ENCODE data around the gene SRP68. TPM values are rescaled to one million over a fixed set of nuclear protein-coding genes. Genes with fewer than 3 reads are reported as not detected.

The SRP68 gene
- total RNA-seq, result 68.1 TPM
- 52.7 TPM for polyA plus RNA-seq (ENCODE audit: insufficient read depth, low read depth, low replicate concordance)
- long read RNA-seq, donor 1, transcript SRP68-201 (16 exons, 2,649 nt), result major isoform, 13 of 13 reads
- long read RNA-seq, donor 1, partial matches to known transcripts, result 0 of 13 reads
- long read RNA-seq, donor 1, other reads (novel, unspliced or antisense), result 0 of 13 reads
- long read RNA-seq, donor 2, transcript SRP68-201 (16 exons, 2,649 nt), result major isoform, 15 of 17 reads
- long read RNA-seq, donor 2, partial matches to known transcripts, result 0 of 17 reads
- long read RNA-seq, donor 2, other reads (novel, unspliced or antisense), result 0 of 17 reads
- long read RNA-seq, donor 3, transcript SRP68-201 (16 exons, 2,649 nt), result major isoform, 13 of 15 reads
- long read RNA-seq, donor 3, partial matches to known transcripts, result 0 of 15 reads
- long read RNA-seq, donor 3, other reads (novel, unspliced or antisense), result 0 of 15 reads
- long read RNA-seq, donor 4, transcript SRP68-201 (16 exons, 2,649 nt), result major isoform, 19 of 20 reads
- long read RNA-seq, donor 4, partial matches to known transcripts, result 0 of 20 reads
- long read RNA-seq, donor 4, other reads (novel, unspliced or antisense), result 0 of 20 reads
- long read RNA-seq, donor 5, partial matches to known transcripts, result 0 of 1 reads
- long read RNA-seq, donor 5, other reads (novel, unspliced or antisense), result 0 of 1 reads
- long read RNA-seq, donor 6, transcript SRP68-201 (16 exons, 2,649 nt), result major isoform, 11 of 11 reads
- long read RNA-seq, donor 6, partial matches to known transcripts, result 0 of 11 reads
- long read RNA-seq, donor 6, other reads (novel, unspliced or antisense), result 0 of 11 reads
- long read RNA-seq, donor 7, transcript SRP68-201 (16 exons, 2,649 nt), result major isoform, 63 of 103 reads
- long read RNA-seq, donor 7, partial matches to known transcripts, result 12 of 103 reads
- long read RNA-seq, donor 7, other reads (novel, unspliced or antisense), result 25 of 103 reads
- long read RNA-seq, donor 8, transcript SRP68-201 (16 exons, 2,649 nt), result major isoform, 5 of 6 reads
- long read RNA-seq, donor 8, partial matches to known transcripts, result 0 of 6 reads
- long read RNA-seq, donor 8, other reads (novel, unspliced or antisense), result 0 of 6 reads
- long read RNA-seq, donor 9, transcript SRP68-201 (16 exons, 2,649 nt), result major isoform, 5 of 5 reads
- long read RNA-seq, donor 9, partial matches to known transcripts, result 0 of 5 reads
- long read RNA-seq, donor 9, other reads (novel, unspliced or antisense), result 0 of 5 reads
- long read RNA-seq, donor 10, transcript SRP68-201 (16 exons, 2,649 nt), result major isoform, 10 of 11 reads
- long read RNA-seq, donor 10, partial matches to known transcripts, result 0 of 11 reads
- long read RNA-seq, donor 10, other reads (novel, unspliced or antisense), result 0 of 11 reads

- FAIRE-seq, result no peak
- peak within 1 kb of the TSS; percentile 79 to 99 (median 90) for H3K4me3 ChIP-seq (ENCODE audit: low read length in 3 of 3)
- peaks cover 0 to 25% (median 0%) of the 10 kb centered on the region in 3 donors for H3K4me1 ChIP-seq (ENCODE audit: control insufficient read depth in 2 of 3, insufficient read depth in 2 of 3, low read depth in 1 of 3, low read length in 3 of 3)
- peaks cover 26% of the 10 kb centered on the region for H3K27me3 ChIP-seq (ENCODE audit: control insufficient read depth, insufficient read depth, low read length)
- peak within 1 kb of the TSS; percentile 76 to 99 (median 90) for H3K9ac ChIP-seq (ENCODE audit: low read length in 3 of 3)
- no peak for TF ChIP-seq CTCF (IDR thresholded peaks at IDR 0.05; ENCODE audit: borderline replicate concordance, extremely low read depth, insufficient read depth)
- DNase-seq, result peak; percentile 95 to 97 (median 96)
- intact Hi-C loops (cut with DNase I), result no loop called here
- H3K9me3 ChIP-seq (ENCODE audit: control insufficient read depth in 2 of 3, insufficient read depth in 1 of 3, low read length in 3 of 3), result no peaks in the 10 kb centered on the region
- peaks cover 0 to 9% (median 6%) of the 10 kb centered on the region in 3 donors for H3K36me3 ChIP-seq (ENCODE audit: control insufficient read depth in 2 of 3, insufficient read depth in 3 of 3, low read length in 3 of 3)
- no peak within 1 kb of the TSS for H3K27ac ChIP-seq (ENCODE audit: low read depth in 2 of 2, low read length in 2 of 2)
Observed at GRCh38 chr17:76072148-76072858, at the start of gene SRP68. Gene SRP68 (minus strand): TSS chr17:76072517. CDS start chr17:76072491, 26 bp downstream.

GRCh38 chr17:76121932-76122430 is 49.7 kb upstream of the SRP68 start:
- H3K9me3 ChIP-seq (ENCODE audit: control insufficient read depth in 2 of 3, insufficient read depth in 1 of 3, low read length in 3 of 3), result no peaks in the 10 kb centered on the region
- DNase-seq (peak in 3 of 5 donors; percentile 36 to 65 (median 59)), FAIRE-seq (no peak)
- no peak for TF ChIP-seq CTCF (IDR thresholded peaks at IDR 0.05; ENCODE audit: borderline replicate concordance, extremely low read depth, insufficient read depth)
- H3K27ac ChIP-seq (ENCODE audit: low read depth in 2 of 2, low read length in 2 of 2), result no peak overlapping the region
- H3K27me3 ChIP-seq (ENCODE audit: control insufficient read depth, insufficient read depth, low read length), result no peaks in the 10 kb centered on the region
- intact Hi-C loops (cut with DNase I), result loop anchor here (5.0 kb wide), 1 partner anchor 155 kb away; no protein-coding TSS in a partner anchor
- peak overlapping the region in 1 of 3 donors; percentile 48 for H3K4me3 ChIP-seq (ENCODE audit: low read length in 3 of 3)
- peak overlapping the region in 1 of 3 donors; percentile 34 for H3K9ac ChIP-seq (ENCODE audit: low read length in 3 of 3)
- H3K36me3 ChIP-seq (ENCODE audit: control insufficient read depth in 2 of 3, insufficient read depth in 3 of 3, low read length in 3 of 3), result no peaks in the 10 kb centered on the region
- H3K4me1 ChIP-seq (ENCODE audit: control insufficient read depth in 2 of 3, insufficient read depth in 2 of 3, low read depth in 1 of 3, low read length in 3 of 3), result peaks cover 0 to 6% (median 0%) of the 10 kb centered on the region in 3 donors

- Histone ChIP-seq H3K27ac (ENCODE audit: low read depth in 2 of 2, low read length in 2 of 2) (no peak overlapping the region), H3K4me3 (ENCODE audit: low read length in 3 of 3) (no peak overlapping the region), H3K9ac (ENCODE audit: low read length in 3 of 3) (no peak overlapping the region), H3K4me1 (ENCODE audit: control insufficient read depth in 2 of 3, insufficient read depth in 2 of 3, low read depth in 1 of 3, low read length in 3 of 3) (peaks cover 0 to 6% (median 0%) of the 10 kb centered on the region in 3 donors), H3K9me3 (ENCODE audit: control insufficient read depth in 2 of 3, insufficient read depth in 1 of 3, low read length in 3 of 3) (no peaks in the 10 kb centered on the region), H3K27me3 (ENCODE audit: control insufficient read depth, insufficient read depth, low read length) (no peaks in the 10 kb centered on the region), H3K36me3 (ENCODE audit: control insufficient read depth in 2 of 3, insufficient read depth in 3 of 3, low read length in 3 of 3) (no peaks in the 10 kb centered on the region)
- DNase-seq (no peak), FAIRE-seq (no peak)
- intact Hi-C loops (cut with DNase I), result loop anchor here (5.0 kb wide), 1 partner anchor 157 kb away; no protein-coding TSS in a partner anchor
- TF ChIP-seq CTCF (IDR thresholded peaks at IDR 0.05; ENCODE audit: borderline replicate concordance, extremely low read depth, insufficient read depth), result no peak
Observed at GRCh38 chr17:76120658-76121008, 48.3 kb upstream of the SRP68 start.
